GM21723 (cell line): Measurements from ENCODE around the gene CISD2.
A peak's percentile ranks its signal among the peaks of the same experiment; 100 is the strongest.
"Not testable (repeated sequence)": the region's sequence is repeated elsewhere in the genome, so short reads cannot be mapped to it uniquely, and the experiment has no call there.

Source experiments
- ATAC-seq: cut with Tn5 transposase; IDR thresholded peaks from one replicate; pipeline ENCODE4 v1.9.1; 2021; ENCODE audit warnings: mild to moderate bottlenecking, moderate library complexity; ENCODE audit not compliant: unreplicated experiment

CISD2 gene

GRCh38 chr4:102849579-102850104, 19.1 kb upstream of the CISD2 start:
- ATAC-seq, result no peak

- no peak for ATAC-seq
These were observed 18.4 kb upstream of the CISD2 start for GRCh38 chr4:102850370-102850769.

- no peak for ATAC-seq
These were observed 9.8 kb upstream of the CISD2 start for GRCh38 chr4:102858828-102859464.

- no peak for ATAC-seq
These were observed 8.0 kb upstream of the CISD2 start for GRCh38 chr4:102860611-102861324.

GRCh38 chr4:102862016-102862415, 6.8 kb upstream of the CISD2 start:
- no peak for ATAC-seq

- no peak for ATAC-seq
These were observed 6.0 kb upstream of the CISD2 start for GRCh38 chr4:102862747-102863146.

GRCh38 chr4:102865327-102865726, 3.5 kb upstream of the CISD2 start:
- ATAC-seq, result not testable (repeated sequence)

- peak; percentile 16 for ATAC-seq
These were observed 1.3 kb upstream of the CISD2 start for GRCh38 chr4:102867278-102868152.

- peak; percentile 50 for ATAC-seq
These were observed 525 bp upstream of the CISD2 start for GRCh38 chr4:102868153-102868780.

- ATAC-seq, result peak; percentile 34
These were observed 891 bp downstream of the CISD2 start for GRCh38 chr4:102869569-102870197.

- ATAC-seq, result no peak
These were observed 3.0 kb downstream of the CISD2 start for GRCh38 chr4:102871772-102872171.

GRCh38 chr4:102877477-102878106, 8.8 kb downstream of the CISD2 start:
- not testable (repeated sequence) for ATAC-seq

- not testable (repeated sequence) for ATAC-seq
These were observed 9.6 kb downstream of the CISD2 start for GRCh38 chr4:102878349-102878748.

GRCh38 chr4:102878901-102879300, 10.1 kb downstream of the CISD2 start:
- no peak for ATAC-seq

- no peak for ATAC-seq
These were observed 12.6 kb downstream of the CISD2 start for GRCh38 chr4:102881343-102881742.

GRCh38 chr4:102883278-102883677, 14.5 kb downstream of the CISD2 start:
- ATAC-seq, result no peak

- not testable (repeated sequence) for ATAC-seq
These were observed 19.8 kb downstream of the CISD2 start for GRCh38 chr4:102888570-102888969.

- not testable (repeated sequence) for ATAC-seq
These were observed 21.1 kb downstream of the CISD2 start for GRCh38 chr4:102889866-102890265.

GRCh38 chr4:102896547-102896946, 27.8 kb downstream of the CISD2 start:
- not testable (repeated sequence) for ATAC-seq

GRCh38 chr4:102897610-102898009, 28.8 kb downstream of the CISD2 start:
- ATAC-seq, result not testable (repeated sequence)
